Spinal cord (tissue), 10 donors: ENCODE results near the gene CUEDC2. TPM values are rescaled to one million over a fixed set of nuclear protein-coding genes. Genes with fewer than 3 reads are reported as not detected.

Experiments used
- DNase-seq, 6 donors: peaks; one replicate each; pipeline versions ENCODE4 v3.0.0 to v3.0.0-alpha.2; 2013 to 2015; ENCODE audit warnings: low spot score in 6 of 6, low read depth in 4 of 6
- H3K27ac ChIP-seq: one replicate; pipeline ENCODE4 v1.5.1; 2013; ENCODE audit warnings: low read depth, low read length, control low read depth
- H3K27me3 ChIP-seq: one replicate; pipeline ENCODE4 v1.6.1; 2013; ENCODE audit warnings: low read length; ENCODE audit not compliant: control insufficient read depth, insufficient read depth
- H3K36me3 ChIP-seq: one replicate; pipeline ENCODE4 v1.6.1; 2013; ENCODE audit warnings: low read length; ENCODE audit not compliant: control insufficient read depth, insufficient read depth
- H3K4me1 ChIP-seq: one replicate; pipeline ENCODE4 v1.6.1; 2013; ENCODE audit warnings: low read length; ENCODE audit not compliant: control insufficient read depth, insufficient read depth
- H3K4me3 ChIP-seq: one replicate; pipeline ENCODE4 v1.5.1; 2013; ENCODE audit warnings: low read depth, low read length, control low read depth
- H3K9me3 ChIP-seq: one replicate; pipeline ENCODE4 v1.6.1; 2013; ENCODE audit warnings: low read length; ENCODE audit not compliant: control insufficient read depth, insufficient read depth
- WGBS: methylation state at CpG from one replicate; pipeline ENCODE4 v1.1.5; 2013; ENCODE audit warnings: missing lambda C conversion rate; ENCODE audit not compliant: insufficient coverage; 5-methylcytosine and 5-hydroxymethylcytosine counted together
- polyA plus RNA-seq, 2 donors: library from polyadenylated mRNA; unstranded; fragments of 120-200 nt; gene quantifications; one replicate each; pipeline ENCODE4 v1.2.1, GENCODE V29; 2013; ENCODE audit not compliant: insufficient read length in 2 of 2
- total RNA-seq, 2 donors: library from RNA; depleted of rRNA in 1 of 2; stranded (reverse); fragments of 120-200 nt in 1 of 2; fragments of >200 nt in 1 of 2; gene quantifications; one replicate each; pipeline versions ENCODE4 v1.2.3 to v1.2.4, GENCODE V29; 2013 to 2014
- donor health status: healthy.

CUEDC2 gene
- total and polyA plus RNA-seq, 4 donors, result 87.2 to 168 (median 137) TPM

DNA sequence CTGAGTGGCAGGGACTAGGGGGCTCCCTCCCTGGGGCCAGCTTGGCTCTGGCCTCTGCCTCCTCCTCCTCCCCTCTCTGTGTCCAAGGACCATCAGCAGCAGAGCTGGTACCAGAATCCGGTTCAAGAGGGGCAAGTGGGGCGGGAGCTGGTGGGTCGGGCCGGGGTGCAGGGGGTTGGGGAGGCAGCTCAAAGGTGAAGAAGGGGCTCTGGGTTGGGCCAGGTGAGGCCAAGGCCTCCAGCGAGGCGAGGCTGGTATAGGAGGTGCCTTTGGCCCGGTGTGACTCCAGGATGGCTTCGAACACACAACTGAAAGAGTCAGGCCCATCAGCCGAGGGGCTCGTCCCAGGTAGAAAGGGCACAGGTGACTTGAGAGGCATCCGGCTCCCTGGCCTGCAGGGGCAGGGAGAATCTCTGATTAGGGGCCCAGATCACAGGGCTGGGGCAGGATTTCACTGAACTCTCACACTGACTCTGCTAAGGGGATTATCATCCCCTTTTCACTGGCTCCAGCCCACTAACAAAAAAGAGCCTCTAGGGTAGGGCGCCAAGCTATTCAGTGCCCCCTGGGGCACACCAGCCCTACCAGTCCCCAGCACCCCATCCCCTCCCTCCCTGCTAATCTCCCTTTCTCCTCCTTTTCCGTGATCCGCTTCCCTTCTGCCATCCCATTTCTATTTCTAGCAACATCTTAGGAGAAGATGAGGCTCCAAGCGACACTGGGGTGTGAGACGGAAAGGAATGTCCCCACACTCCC lies 18.4 kb downstream of the CUEDC2 start:
- H3K9me3 ChIP-seq, result no peaks in the 10 kb centered on the region
- H3K4me1 ChIP-seq, result peaks cover 73% of the 10 kb centered on the region
- H3K27me3 ChIP-seq, result peaks cover 10% of the 10 kb centered on the region
- no peak for DNase-seq
- H3K4me3 ChIP-seq, result no peak overlapping the region
- no peak overlapping the region for H3K27ac ChIP-seq
- H3K36me3 ChIP-seq, result peaks cover 40% of the 10 kb centered on the region
- 75% methylated on average over 16 of the region's 16 CpGs for WGBS

DNA sequence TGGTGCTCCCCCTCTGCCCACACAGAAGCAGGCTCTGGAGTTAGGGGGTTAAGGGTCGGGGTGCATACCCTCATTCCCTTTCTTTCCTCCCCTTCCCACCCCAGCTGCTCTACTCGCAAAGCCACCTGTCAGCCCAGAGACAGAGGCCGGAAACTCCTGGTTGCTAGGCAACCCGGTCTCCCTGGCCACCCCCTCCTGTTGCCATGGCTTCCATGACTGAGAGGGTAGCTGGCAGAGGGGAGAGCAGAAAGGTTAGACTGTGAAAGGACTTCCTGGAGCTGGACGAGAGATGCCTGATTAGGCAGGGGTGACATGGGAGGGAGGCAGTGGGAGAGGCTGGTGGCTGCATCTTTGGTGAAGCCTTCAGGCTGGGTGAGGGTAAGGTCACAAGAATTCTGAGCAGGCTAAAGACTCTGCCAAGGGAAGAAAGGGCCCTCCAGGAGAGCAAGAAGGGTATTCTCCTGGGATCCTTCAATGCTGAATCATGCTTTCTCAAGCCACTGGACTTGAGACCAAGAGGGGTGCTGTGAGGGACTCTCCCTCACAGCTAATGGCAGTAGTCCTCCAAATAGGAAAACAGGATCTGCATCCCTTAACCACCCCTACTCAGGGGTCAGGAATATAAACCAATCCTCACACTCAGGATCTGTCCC lies 19.2 kb downstream of the CUEDC2 start:
- DNase-seq, result peak in 2 of 6 donors; percentile 70 to 89
- Histone ChIP-seq H3K9me3 (no peaks in the 10 kb centered on the region), H3K27me3 (peaks cover 7% of the 10 kb centered on the region), H3K4me3 (no peak overlapping the region), H3K27ac (peak overlapping the region; percentile 42), H3K36me3 (peaks cover 40% of the 10 kb centered on the region), H3K4me1 (peaks cover 70% of the 10 kb centered on the region)
- WGBS, result 2% methylated on average over 3 of the region's 5 CpGs

DNA sequence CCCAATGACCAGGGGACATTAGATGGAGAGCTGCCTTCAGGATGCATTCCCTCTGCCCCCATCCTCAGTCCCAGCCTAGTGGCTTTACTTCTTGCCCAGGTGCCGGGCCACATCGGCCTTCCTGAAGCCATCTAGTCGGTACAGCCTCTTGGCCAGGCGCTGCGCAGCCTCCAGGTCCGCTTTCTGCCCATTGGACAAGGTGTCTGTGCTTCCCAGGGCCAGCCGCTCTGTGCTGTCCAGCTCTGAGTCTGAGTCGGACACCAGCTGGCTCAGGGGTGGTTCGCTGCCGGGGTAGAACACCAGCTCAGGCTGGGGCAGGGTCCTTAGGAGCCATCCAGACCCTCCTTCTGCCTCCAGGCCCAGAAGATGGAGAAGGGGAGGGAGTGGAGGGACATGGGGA lies 20.1 kb downstream of the CUEDC2 start:
- DNase-seq, result no peak
- Histone ChIP-seq H3K27me3 (peaks cover 7% of the 10 kb centered on the region), H3K4me1 (peaks cover 73% of the 10 kb centered on the region), H3K27ac (peak overlapping the region; percentile 42), H3K9me3 (no peaks in the 10 kb centered on the region), H3K4me3 (no peak overlapping the region), H3K36me3 (peaks cover 40% of the 10 kb centered on the region)
- 91% methylated on average over 8 of the region's 10 CpGs for WGBS

DNA sequence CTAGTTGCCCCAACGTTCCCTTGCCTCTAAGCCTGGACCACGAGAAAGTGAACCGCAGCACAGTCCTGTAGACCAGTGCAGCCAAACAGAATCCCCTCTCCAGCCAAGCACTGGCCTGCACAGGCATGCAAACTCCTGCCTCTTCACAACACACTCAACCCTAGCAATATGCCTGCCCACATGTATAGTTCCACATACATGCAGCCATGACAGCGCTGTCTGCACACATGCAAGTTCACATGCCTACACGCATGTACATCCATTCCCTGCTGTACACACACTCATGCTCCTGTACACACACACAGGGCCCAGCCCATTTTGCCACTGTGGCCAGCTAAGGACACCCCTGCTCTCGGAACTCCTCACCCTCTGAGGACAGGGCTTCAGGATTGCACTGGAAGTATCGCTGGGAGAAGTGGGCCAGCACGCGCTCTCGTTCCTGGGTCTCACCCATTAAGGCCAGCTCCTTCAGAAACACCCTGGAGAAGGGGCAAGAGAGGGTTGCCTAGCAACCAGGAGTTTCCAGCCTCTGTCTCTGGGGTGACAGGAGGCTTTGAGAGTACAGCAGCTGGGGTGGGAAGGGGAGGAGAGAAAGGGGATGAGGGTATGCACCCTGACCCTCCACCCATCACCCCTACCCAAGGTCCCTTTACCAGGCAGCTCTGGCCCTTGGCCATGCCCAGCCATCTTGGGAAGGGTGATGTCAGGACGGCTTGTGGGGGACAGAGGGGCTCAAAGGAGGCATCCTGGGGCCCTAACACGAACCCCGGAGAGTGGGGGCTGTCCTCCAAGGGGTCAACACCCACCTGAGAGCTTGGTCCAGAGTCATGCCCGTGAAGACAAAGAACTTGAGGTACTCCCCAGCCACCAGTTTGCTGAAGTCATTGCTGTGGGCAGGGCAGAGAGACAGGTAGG lies 20.8 kb downstream of the CUEDC2 start:
- no peak for DNase-seq
- H3K27me3 ChIP-seq, result peaks cover 7% of the 10 kb centered on the region
- no peak overlapping the region for H3K27ac ChIP-seq

DNA sequence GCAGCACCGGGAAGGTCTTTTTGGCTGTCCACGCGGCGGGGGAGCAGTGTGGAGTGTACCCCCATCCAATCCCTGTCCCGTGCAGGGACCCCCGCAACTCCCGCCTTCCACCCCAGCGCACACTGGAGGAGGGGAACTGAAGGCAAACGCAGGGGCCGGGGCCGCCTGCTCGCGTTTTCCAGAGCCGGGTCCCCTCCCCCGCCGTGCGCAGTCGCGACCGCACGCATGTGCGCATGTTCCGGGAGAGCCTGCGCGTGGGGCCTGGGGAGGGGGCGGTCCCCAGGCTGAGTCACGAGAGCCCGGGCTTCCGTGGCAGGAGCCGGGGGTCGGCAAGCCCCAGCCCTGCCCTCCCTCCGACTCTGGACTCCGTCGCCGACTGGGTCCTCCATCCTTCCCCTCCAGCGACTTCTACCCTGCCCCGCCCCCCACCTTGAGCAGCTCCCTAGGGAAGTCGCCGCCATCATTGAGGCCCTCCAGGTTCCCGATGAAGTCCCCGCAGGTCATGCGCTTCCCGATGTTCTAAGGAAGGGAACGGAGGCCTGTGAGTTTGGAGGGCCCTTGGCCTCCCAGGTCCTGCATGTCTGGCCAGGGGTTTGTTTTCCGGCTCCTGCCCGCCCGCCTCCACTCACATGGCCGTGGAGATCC lies 21.8 kb downstream of the CUEDC2 start:
- Histone ChIP-seq H3K27me3 (peaks cover 7% of the 10 kb centered on the region), H3K36me3 (peaks cover 34% of the 10 kb centered on the region), H3K4me1 (peaks cover 66% of the 10 kb centered on the region), H3K9me3 (no peaks in the 10 kb centered on the region), H3K27ac (peak overlapping the region; percentile 79), H3K4me3 (peak overlapping the region; percentile 51)
- WGBS, result 3% methylated on average over 39 of the region's 48 CpGs
- DNase-seq, result peak in 2 of 6 donors; percentile 91 to 94

More for the DNA sequence above, 20.8 kb downstream of the CUEDC2 start:
- Histone ChIP-seq H3K4me3 (no peak overlapping the region), H3K4me1 (peaks cover 71% of the 10 kb centered on the region), H3K36me3 (peaks cover 35% of the 10 kb centered on the region), H3K9me3 (no peaks in the 10 kb centered on the region)
- WGBS, result 65% methylated on average over 14 of the region's 14 CpGs

DNA sequence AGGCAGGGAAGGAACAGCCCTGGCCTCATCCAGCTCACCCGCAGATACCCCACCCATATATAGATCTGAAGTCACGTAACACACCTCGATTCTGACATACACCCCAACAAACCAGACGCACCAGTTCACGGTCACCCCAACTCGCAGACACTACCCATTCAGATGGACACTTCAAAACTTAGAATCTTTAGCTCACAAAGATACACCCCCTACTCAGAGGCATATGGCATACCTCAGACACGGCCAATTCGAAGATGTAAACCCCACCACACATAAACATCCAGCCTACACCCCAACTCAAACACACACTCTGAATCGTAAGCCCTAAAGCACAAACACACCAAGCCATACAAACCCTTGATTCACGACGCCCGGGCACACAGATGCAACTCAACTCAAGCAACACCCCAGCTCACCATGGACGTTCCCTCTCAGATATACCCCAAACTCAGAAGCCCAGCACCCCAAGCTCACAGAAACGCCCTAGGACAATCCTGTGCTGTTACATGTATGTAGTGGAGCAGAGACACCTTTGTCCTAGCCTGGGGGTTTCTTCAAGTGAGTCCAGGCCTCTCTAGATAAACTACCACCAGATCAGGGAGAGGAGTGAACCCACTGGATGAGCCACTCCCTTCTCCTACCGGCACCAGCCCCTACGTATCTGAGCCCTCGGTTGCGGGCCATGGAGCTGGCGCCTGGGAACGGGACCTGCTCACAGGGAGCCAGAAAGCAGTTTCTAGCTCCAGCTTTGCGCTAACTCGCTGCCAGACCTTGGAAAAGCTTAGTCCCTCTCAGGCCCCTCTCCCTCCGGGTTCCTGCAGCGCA lies 22.6 kb downstream of the CUEDC2 start:
- H3K27me3 ChIP-seq, result peaks cover 7% of the 10 kb centered on the region

DNA sequence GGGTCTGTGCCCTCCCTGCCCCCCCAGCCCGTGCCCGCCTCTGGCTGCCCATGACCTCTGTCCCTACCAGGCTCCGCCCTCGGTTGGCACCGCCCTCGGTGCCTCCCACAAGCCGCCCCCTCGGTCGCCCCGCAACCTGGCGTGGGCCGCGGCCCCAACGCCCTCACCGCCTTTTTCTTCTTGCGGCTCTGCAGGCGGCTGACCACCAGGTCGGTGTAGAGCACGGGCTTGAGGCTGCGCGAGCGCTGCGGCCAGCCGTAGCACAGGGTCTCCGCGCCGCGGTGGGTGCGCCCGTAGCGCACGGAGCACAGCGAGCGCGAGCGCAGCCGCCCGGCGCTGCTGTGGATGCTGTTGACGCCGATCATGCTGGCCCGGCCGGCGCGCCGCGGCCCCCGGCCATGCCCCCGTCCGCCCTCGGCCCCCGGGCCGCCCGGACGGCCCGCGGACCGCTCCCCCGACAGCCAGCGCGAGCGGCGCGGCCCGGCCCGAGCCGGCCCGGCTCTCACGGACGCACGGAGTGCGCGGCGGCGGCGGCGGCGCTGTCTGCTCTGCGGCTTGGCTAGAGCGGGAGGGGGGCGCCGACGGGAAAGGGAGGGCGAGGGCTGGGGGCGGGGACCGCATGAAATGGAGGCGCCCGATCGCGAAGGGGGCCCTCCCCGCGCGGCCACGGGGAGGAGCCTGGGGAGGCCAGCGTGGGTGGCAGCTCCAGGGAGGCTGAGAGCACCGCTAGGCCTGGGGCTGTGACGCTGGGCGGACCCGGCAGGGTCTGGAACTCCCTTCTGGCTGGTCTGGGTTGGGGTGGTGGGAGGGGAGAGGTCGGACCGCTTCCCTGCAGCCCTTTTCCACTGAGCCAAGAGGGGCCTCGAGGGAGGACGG lies 23.4 kb downstream of the CUEDC2 start:
- WGBS, result under 1% methylated on average over 100 of the region's 103 CpGs
- Histone ChIP-seq H3K4me1 (peaks cover 61% of the 10 kb centered on the region), H3K27ac (peak overlapping the region; percentile 79), H3K9me3 (no peaks in the 10 kb centered on the region), H3K27me3 (peaks cover 7% of the 10 kb centered on the region), H3K36me3 (peaks cover 40% of the 10 kb centered on the region), H3K4me3 (peak overlapping the region; percentile 51)
- DNase-seq, result peak in 2 of 6 donors; percentile 88 to 90

More for the DNA sequence above, 22.6 kb downstream of the CUEDC2 start:
- H3K9me3 ChIP-seq, result no peaks in the 10 kb centered on the region
- 23% methylated on average over 19 of the region's 24 CpGs for WGBS
- peak overlapping the region; percentile 51 for H3K4me3 ChIP-seq
- no peak for DNase-seq
- peaks cover 38% of the 10 kb centered on the region for H3K36me3 ChIP-seq
- peak overlapping the region; percentile 79 for H3K27ac ChIP-seq
- peaks cover 66% of the 10 kb centered on the region for H3K4me1 ChIP-seq

DNA sequence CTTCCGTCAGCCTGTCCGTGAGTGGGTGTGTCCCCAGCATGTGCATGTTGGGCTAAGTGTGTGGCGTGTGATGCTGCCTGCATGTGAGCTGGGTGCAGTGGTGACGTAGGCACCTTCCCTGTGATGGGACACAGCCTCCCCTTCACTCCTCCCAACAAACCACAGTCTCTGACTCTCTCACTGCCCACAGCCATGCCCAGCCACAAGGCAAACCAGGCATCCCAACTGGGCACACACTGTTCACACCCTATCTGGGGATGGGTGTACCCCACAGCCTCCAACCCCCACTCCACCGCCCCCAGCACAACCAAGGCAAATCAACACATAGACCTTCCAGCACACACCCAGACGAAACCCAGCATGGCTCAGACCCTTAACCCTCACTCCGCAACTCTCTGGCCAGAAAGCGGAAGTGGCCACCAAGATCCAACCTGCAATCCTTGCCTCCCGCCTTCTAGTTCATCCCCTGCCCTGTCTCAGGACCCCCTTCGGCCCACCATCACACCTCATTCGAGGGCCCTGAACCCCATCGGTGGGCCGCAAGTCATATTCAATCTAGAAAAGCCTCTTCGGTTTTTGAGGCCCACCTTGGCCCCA lies 24.1 kb downstream of the CUEDC2 start:
- peak overlapping the region; percentile 33 for H3K27ac ChIP-seq
- H3K9me3 ChIP-seq, result no peaks in the 10 kb centered on the region
- H3K4me1 ChIP-seq, result peaks cover 53% of the 10 kb centered on the region
- 51% methylated on average over 11 of the region's 14 CpGs for WGBS
- peaks cover 7% of the 10 kb centered on the region for H3K27me3 ChIP-seq
- peak overlapping the region; percentile 27 for H3K4me3 ChIP-seq
- DNase-seq, result no peak
- H3K36me3 ChIP-seq, result peaks cover 42% of the 10 kb centered on the region
